ENCODE measurements around the gene NTM. TPM values are rescaled to one million over a fixed set of nuclear protein-coding genes. Genes with fewer than 3 reads are reported as not detected.

NTM gene
- total RNA-seq, 1 donor from 2014 or later: 10.3 TPM

- DNase-seq (ENCODE audit: extremely low read depth, low read depth, low spot score): no peak
Observed at GRCh38 chr11:131841028-131841427, 470.6 kb downstream of the NTM start.

GRCh38 chr11:131841925-131842635, 471.7 kb downstream of the NTM start:
- DNase-seq (ENCODE audit: extremely low read depth, low read depth, low spot score): no peak

GRCh38 chr11:131845255-131845654, 474.8 kb downstream of the NTM start:
- DNase-seq (ENCODE audit: extremely low read depth, low read depth, low spot score): no peak

- DNase-seq (ENCODE audit: extremely low read depth, low read depth, low spot score): no peak
Observed at GRCh38 chr11:131849485-131849884, 479.1 kb downstream of the NTM start.

GRCh38 chr11:131850507-131850906, 480.1 kb downstream of the NTM start:
- no peak for DNase-seq (ENCODE audit: extremely low read depth, low read depth, low spot score)

- no peak for DNase-seq (ENCODE audit: extremely low read depth, low read depth, low spot score)
Observed at GRCh38 chr11:131851964-131852755, 481.7 kb downstream of the NTM start.

- DNase-seq (ENCODE audit: extremely low read depth, low read depth, low spot score): no peak
Observed at GRCh38 chr11:131852757-131853156, 482.3 kb downstream of the NTM start.

GRCh38 chr11:131854391-131854790, 484.0 kb downstream of the NTM start:
- DNase-seq (ENCODE audit: extremely low read depth, low read depth, low spot score): no peak

GRCh38 chr11:131855320-131855719, 484.9 kb downstream of the NTM start:
- DNase-seq (ENCODE audit: extremely low read depth, low read depth, low spot score): no peak

GRCh38 chr11:131857246-131857645, 486.8 kb downstream of the NTM start:
- no peak for DNase-seq (ENCODE audit: extremely low read depth, low read depth, low spot score)

GRCh38 chr11:131858505-131858904, 488.1 kb downstream of the NTM start:
- no peak for DNase-seq (ENCODE audit: extremely low read depth, low read depth, low spot score)

- DNase-seq (ENCODE audit: extremely low read depth, low read depth, low spot score): no peak
Observed at GRCh38 chr11:131859538-131860210, 489.3 kb downstream of the NTM start.

GRCh38 chr11:131864228-131864627, 493.8 kb downstream of the NTM start:
- DNase-seq (ENCODE audit: extremely low read depth, low read depth, low spot score): no peak

GRCh38 chr11:131865860-131866259, 495.4 kb downstream of the NTM start:
- DNase-seq (ENCODE audit: extremely low read depth, low read depth, low spot score): no peak

GRCh38 chr11:131866535-131867400, 496.4 kb downstream of the NTM start:
- DNase-seq (ENCODE audit: extremely low read depth, low read depth, low spot score): no peak

GRCh38 chr11:131867457-131868257, 497.2 kb downstream of the NTM start:
- DNase-seq (ENCODE audit: extremely low read depth, low read depth, low spot score): peak; percentile 68

- no peak for DNase-seq (ENCODE audit: extremely low read depth, low read depth, low spot score)
Observed at GRCh38 chr11:131868629-131869507, 498.5 kb downstream of the NTM start.

GRCh38 chr11:131870305-131870704, 499.9 kb downstream of the NTM start:
- no peak for DNase-seq (ENCODE audit: extremely low read depth, low read depth, low spot score)

- DNase-seq (ENCODE audit: extremely low read depth, low read depth, low spot score): no peak
Observed at GRCh38 chr11:131871006-131871405, 500.6 kb downstream of the NTM start.
